HTERT RPE-1 (cell line): ENCODE data around the gene GSTM3.
"Not testable (repeated sequence)": the region's sequence is repeated elsewhere in the genome, so short reads cannot be mapped to it uniquely, and the experiment has no call there.

Source experiments
- in situ Hi-C: fragments of 300-500 bp; cut with MboI; formaldehyde crosslinking; loops from 4 replicates; pipeline ENCODE4 v1.14.3; 2020; ENCODE audit warnings: low sequenced_read_pairs

GSTM3 gene

GRCh38 chr1:109776206-109776835 lies 35.5 kb upstream of the GSTM3 start:
- in situ Hi-C loops: no loop called here

- in situ Hi-C loops: no loop called here
Measured at GRCh38 chr1:109775398-109775797, 34.6 kb upstream of the GSTM3 start.

DNA sequence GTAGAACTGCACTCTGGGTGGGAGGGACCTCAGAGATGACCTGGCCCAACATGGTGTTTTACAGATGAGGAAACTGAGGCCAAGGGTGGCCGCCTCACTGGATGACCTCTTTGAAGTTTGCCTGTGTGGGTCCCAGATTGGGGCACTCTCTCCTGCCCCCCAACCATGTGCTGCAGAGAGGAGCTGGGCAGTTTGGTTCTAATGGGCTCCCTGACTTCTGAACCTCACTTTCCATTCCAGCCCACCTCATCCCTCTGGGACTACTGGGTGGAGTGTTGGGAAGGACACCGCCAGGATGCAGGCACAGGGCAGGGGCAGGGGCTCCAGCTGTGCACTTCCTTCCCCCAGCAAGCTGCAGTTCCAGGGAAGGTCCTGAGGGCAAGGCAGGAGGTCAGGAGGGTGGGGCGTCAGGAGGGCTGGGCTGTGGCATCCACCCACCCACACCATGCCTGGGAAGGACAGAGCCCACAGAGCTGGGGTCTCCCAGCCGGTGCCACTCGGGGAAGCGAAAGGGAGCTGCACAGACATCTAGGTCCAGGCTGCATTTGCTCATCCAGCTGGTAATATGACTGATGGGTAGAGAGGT lies 33.2 kb upstream of the GSTM3 start:
- in situ Hi-C loops: no loop called here

GRCh38 chr1:109773203-109773899 lies 32.5 kb upstream of the GSTM3 start:
- in situ Hi-C loops: no loop called here

- in situ Hi-C loops: no loop called here
Measured at GRCh38 chr1:109772658-109773202, 31.9 kb upstream of the GSTM3 start.

DNA sequence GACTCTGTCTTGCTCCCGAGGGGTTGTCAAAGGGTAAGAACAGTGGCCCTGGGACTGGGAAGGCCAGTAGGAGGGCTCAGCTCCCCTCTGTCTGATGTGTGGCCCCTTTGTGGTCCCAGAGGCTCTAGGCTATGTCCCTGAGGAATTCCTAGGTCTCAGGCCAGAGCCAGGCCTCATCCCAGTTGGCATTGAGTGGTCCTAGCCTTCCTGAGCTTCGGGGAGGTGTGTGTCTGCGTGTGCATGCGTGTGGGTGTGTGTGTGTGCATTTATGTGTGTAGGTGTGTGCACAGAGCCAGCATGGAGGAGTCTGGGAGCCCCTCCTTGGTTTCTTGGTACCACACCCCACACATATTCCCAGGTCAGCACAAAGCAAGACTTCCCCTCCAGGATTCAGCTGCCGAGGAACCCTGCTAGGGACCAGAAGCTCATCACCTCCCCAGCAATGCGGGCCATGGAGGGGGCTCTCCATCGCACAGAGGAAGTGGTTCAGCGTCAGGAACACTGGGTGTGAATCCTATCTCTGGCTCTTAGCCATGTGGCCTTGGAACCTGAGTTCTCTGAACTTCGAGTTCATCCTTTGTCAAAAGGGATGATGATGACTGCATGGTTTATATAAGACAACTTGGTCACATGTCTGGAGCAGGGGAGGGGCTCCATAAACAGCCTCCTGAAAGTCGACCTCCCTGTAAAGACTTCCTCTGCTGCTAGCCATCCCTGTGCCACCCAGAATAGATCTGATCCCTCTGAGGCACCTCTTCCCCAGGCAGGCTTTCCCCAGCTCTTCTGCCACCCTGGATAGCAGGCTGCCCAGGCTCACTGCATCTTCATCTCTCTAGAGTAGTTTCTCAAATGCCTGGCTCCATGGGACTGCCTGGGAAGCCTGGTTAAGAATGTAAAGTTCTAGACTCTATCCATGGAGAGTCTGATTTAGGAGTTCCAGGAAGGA lies 31.1 kb upstream of the GSTM3 start:
- in situ Hi-C loops: no loop called here

DNA sequence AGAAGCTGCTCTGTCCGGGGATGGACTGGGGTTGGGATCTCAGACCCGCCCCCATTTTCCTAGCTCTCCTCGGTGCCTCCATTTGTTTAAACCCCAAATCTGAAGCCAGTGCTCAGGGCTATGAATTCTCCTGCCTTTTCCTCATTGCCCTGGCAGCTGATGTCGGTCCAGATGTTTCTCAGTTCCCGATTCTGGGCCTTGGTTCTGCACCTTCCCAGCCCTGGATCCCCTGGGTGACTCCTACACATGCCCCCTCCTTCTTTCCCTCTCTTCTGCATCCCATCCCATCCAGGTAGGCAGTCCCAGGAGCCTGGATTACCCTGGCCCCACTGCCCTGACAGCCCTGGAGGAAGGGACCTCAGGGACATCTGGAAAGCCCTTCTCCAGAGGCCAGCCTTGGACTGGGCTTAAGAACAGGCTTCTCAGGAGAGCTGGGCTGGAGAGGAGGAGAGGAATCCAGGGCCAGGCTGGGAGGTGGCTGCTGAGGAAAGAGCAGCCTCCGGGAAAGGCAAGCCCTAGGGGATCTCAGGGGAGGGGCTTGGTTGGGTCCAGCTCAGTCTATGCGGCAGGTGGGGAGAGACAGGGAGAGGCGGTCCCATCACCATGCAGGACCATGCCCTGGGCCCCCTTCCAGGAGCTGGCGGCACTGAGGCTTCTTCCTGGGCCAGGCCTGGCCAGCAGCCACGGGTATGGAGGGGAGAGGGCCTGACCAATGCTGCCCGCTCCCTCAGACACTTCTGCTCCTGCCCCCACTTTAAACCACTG lies 29.7 kb upstream of the GSTM3 start:
- in situ Hi-C loops: no loop called here

DNA sequence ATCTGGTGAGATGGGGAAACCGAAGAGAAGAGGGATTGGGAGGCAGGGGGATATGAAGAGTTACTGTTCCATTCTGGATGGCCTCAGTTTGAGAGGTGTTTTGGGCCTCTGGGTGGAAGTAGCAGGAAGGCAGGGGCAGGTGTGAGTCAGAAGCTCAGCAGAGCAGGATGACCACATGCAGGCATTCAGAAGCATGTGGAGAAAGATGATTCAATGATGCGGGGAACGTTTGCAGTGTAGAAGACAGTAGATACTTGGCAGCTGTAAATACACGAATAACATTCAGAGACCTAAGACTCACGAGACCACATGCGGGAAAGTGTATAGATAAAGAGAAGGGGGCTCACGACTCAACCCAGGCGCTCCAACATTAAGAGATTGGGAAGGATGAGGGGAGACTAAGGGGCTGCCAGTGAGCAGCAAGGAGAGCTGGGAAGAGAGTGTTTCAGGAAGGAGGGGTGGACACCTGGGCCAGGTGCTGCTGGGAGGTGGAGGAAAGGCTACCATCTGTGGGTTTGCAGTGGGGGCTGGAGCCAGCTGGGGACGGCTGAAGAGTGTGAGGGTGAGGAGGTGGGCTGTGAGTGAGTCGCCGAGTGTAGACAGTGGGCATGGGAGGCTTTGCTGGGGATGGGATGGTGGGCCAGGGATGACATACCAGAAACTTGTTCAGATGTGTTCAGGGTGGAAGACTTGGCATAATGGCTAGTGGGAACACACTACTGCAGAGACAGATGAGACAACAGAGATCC lies 28.7 kb upstream of the GSTM3 start:
- in situ Hi-C loops: no loop called here

DNA sequence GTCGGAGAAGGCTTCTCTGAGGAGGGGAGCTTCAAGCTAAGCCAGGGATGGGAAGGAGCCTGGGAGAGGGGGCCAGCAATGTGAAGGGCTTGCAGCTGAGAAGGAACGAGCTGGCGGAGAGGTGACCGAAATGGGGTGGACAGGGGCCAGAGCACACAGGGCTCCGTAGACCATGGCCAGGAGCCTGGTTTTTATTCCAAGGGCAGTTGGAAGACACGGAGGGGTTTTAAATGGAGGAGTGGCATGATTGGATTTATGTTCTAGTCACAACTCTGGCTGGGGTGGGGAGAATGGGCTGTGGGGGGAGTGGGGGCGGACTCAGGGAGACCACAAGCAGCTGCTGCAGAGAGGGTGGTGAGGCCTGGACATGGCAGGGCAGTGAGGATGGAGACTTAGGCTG lies 28.0 kb upstream of the GSTM3 start:
- in situ Hi-C loops: no loop called here

DNA sequence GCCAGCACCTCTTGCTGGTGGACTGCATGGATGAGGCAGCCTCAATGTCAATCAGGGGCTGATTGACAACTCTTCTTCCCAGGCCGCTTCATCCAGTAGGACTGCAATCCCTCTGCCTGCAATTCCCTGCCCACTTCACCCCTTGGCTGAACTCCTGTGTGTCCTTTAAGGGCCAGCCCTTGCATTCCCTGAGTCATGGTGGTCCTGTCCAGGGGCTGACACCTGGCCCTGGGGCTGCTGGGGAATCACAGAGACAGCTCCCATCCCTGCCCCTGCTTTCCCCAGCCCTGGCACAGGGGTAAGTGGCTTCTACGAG lies 27.5 kb upstream of the GSTM3 start:
- in situ Hi-C loops: no loop called here

GRCh38 chr1:109767637-109768334 lies 26.9 kb upstream of the GSTM3 start:
- in situ Hi-C loops: no loop called here

DNA sequence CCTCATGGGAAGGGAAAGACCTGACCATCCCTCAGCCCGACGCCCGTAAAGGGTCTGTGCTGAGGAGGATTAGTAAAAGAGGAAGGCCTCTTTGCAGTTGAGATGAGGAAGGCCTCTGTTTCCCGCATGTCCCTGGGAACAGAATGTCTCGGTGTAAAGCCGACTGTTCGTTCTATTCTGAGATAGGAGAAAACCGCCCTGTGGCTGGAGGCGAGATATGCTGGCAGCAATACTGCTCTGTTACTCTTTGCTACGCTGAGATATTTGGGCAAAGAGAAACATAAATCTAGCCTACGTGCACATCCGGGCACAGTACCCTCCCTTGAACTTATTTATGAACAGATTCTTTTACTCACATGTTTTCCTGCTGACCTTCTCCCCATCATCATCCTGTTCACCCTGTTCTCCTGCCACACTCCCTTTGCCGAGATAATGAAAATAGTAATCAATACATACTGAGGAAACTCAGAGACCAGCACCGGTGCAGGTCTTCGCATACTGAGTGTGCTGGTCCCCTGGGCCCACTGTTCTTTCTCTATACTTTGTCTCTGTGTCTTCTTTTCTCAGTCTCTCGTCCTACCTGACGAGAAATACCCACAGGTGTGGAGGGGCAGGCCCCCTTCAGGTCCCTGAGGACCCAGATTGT lies 26.3 kb upstream of the GSTM3 start:
- in situ Hi-C loops: not testable (repeated sequence)

GRCh38 chr1:109765896-109766615 lies 25.2 kb upstream of the GSTM3 start:
- in situ Hi-C loops: no loop called here

DNA sequence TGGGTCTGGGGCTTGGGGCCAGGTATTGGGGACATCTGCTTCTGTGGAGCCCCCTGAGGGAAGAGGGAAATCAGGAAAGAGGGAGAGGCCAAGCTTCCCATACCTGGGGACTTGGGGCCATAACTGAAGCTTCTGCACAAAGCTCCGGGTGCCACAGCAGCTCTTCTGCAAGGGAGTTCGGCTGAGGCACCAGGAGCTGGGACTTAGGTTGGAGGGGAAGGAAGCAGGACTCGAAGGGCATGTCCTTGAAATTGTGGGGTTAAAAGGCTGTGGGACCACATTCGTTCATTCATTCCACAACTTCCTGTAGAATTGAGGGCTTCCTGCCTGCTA lies 24.6 kb upstream of the GSTM3 start:
- in situ Hi-C loops: no loop called here

GRCh38 chr1:109764561-109765482 lies 24.0 kb upstream of the GSTM3 start:
- in situ Hi-C loops: no loop called here

DNA sequence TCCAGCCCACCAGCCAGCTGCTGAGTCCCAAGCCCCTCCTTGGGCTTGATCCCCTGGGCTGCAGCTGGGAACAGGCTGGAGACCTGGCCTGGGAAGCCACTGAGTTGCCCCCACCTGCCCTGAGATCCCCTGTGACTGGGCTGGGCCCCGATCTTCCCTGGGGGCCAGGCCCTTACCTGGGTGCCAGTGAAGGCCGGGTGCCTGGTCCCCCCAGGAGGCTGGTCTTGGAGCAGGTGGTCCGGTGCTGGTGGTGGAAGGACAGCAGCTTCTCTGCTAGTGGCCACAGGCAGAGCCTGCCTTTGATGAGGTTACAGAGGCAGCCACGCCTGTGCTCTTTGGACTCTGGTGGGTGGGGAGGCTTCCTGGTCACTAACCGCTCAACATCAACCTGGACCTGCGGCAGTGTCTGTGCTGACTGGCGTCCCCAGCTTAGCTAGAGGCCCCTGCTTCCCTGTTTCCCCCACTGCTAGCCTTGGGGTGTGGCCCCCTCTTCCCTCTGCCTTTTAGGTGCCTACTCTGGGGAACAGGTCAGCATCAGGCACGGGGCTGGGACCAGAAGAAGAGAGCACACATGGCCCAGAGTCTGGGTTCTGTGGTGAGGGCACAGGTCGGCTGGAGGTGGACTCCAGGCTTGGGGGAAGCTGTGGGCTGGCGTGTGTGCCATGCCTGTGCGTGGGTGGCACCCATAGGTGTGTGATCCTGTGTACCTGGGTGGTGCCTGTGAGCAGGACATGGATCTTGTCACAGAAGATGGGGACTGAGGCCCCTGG lies 23.0 kb upstream of the GSTM3 start, which contains the start of gene EPS8L3:
EPS8L3 (minus strand) TSS at position 278 of the 770 bp plus-strand sequence. CDS start 2,174 bp downstream, outside the sequence.
- in situ Hi-C loops: no loop called here
